HepG2 (cell line): ENCODE data around the gene PLXNC1. TPM values are rescaled to one million over a fixed set of nuclear protein-coding genes. Genes with fewer than 3 reads are reported as not detected.
A peak's percentile ranks its signal among the peaks of the same experiment; 100 is the strongest.

Experiments used
- ATAC-seq: fragments of 200-7000 bp; cut with Tn5 transposase; 3 replicates; pipeline ENCODE4 v1.9.1; 2020; ENCODE audit warnings: mild to moderate bottlenecking, moderate library complexity
- BruUV-seq: library from RNA; stranded (reverse); fragments of 400-500 nt; replicated peaks from 2 replicates; lab custom pipeline; 2021; lab: Mats Ljungman, UMichigan
- CTCF ChIA-PET: fragments of 300-600 bp; formaldehyde crosslinking; extraction: SDS; loops from one replicate; lab custom pipeline; 2021; ENCODE audit warnings: low total read pairs, inconsistent platforms, low intra/inter-chr PET ratio; lab: Yijun Ruan, JAX
- POLR2A ChIA-PET: fragments of 350-600 bp; sonication (Branson Sonifier 250); formaldehyde crosslinking; loops from one replicate; lab custom pipeline; 2020; ENCODE audit warnings: antibody characterized with exemption, inconsistent platforms; lab: Yijun Ruan, JAX
- DNase-seq: peaks from one replicate; pipeline ENCODE4 v3.0.0-alpha.2; 2015; ENCODE audit warnings: low spot score
- FAIRE-seq: peaks from 3 replicates; lab custom pipeline; 2011; peaks lifted over from hg19 to GRCh38; lab: Jason Lieb, UNC
- H2AFZ ChIP-seq: one replicate; pipeline ENCODE4 v1.6.1; 2011; ENCODE audit warnings: low read length, inconsistent platforms
- H3K27ac ChIP-seq: fragments of 300-600 bp; 3 replicates; pipeline ENCODE4 v1.8.0; 2011; ENCODE audit warnings: mixed run types, mild to moderate bottlenecking, mixed read lengths, low read length, inconsistent platforms; ENCODE audit not compliant: insufficient read depth; ENCODE audit errors: extremely low read length
- H3K27me3 ChIP-seq, 2 experiments: fragments of 200-600 bp in 1 of 2; 2 replicates in 1 of 2; 3 replicates in 1 of 2; pipeline versions ENCODE4 v1.6.0 to v1.8.0; 2011; ENCODE audit warnings: low read length in 2 of 2, mild to moderate bottlenecking in 2 of 2, moderate library complexity in 2 of 2, inconsistent platforms in 1 of 2; ENCODE audit not compliant: insufficient read depth in 2 of 2, control insufficient read depth in 1 of 2
- H3K36me3 ChIP-seq, 2 experiments: fragments of 200-600 bp in 1 of 2; replicated peaks in 1 of 2; 2 replicates in 1 of 2; 3 replicates in 1 of 2; pipeline versions ENCODE4 v1.5.1 to v1.8.0; 2011; ENCODE audit warnings: low read length in 2 of 2, inconsistent platforms in 1 of 2; ENCODE audit not compliant: insufficient read depth in 2 of 2, control insufficient read depth in 1 of 2
- H3K4me1 ChIP-seq: 2 replicates; pipeline ENCODE4 v1.5.1; 2012; ENCODE audit warnings: low read length, inconsistent platforms; ENCODE audit not compliant: insufficient read depth
- H3K4me2 ChIP-seq: 2 replicates; pipeline ENCODE4 v1.6.0; 2011; ENCODE audit warnings: low read depth, low read length, inconsistent platforms
- H3K4me3 ChIP-seq, 3 experiments: fragments of 200-600 bp in 1 of 3; sonication (generic), shearing (Covaris generic) in 1 of 3; replicated peaks in 1 of 3; 2 replicates each; pipeline ENCODE4 v1.5.1; 2011 to 2016; ENCODE audit warnings: low read length in 3 of 3, inconsistent platforms in 2 of 3, low read depth in 2 of 3, mild to moderate bottlenecking in 2 of 3, control low read depth in 1 of 3, mixed read lengths in 1 of 3; ENCODE audit not compliant: insufficient read depth in 1 of 3
- H3K79me2 ChIP-seq: one replicate; pipeline ENCODE4 v1.6.1; 2011; ENCODE audit warnings: low read length, inconsistent platforms; ENCODE audit not compliant: insufficient read depth
- H3K9ac ChIP-seq: 2 replicates; pipeline ENCODE4 v1.6.0; 2011; ENCODE audit warnings: mild to moderate bottlenecking, low read depth, low read length, inconsistent platforms; ENCODE audit not compliant: insufficient read depth
- H3K9me3 ChIP-seq: 2 replicates; pipeline ENCODE4 v1.5.1; 2012; ENCODE audit warnings: mild to moderate bottlenecking, low read length
- H4K20me1 ChIP-seq: 2 replicates; pipeline ENCODE4 v1.6.0; 2011; ENCODE audit warnings: inconsistent platforms, mild to moderate bottlenecking, low read length, moderate library complexity; ENCODE audit not compliant: insufficient read depth
- CEBPG ChIP-seq: IDR thresholded peaks from 2 replicates; pipeline ENCODE4 v1.6.1; 2016
- GMEB2 ChIP-seq: IDR thresholded peaks from 2 replicates; pipeline ENCODE4 v1.6.1; 2016; ENCODE audit warnings: missing biosample characterization, missing genetic modification reagents, low read depth
- MED1 ChIP-seq: sonication (generic); formaldehyde crosslinking; IDR thresholded peaks from 2 replicates; pipeline ENCODE4 v1.4.0; 2020; ENCODE audit warnings: missing genetic modification reagents
- NFIB ChIP-seq: sonication (generic); formaldehyde crosslinking; IDR thresholded peaks from 2 replicates; pipeline ENCODE4 v1.9.0; 2021; ENCODE audit warnings: missing genetic modification reagents, mild to moderate bottlenecking, borderline replicate concordance
- PAX8 ChIP-seq: sonication (generic); formaldehyde crosslinking; IDR thresholded peaks from 2 replicates; pipeline ENCODE4 v1.8.0; 2022; ENCODE audit warnings: mild to moderate bottlenecking, missing genetic modification reagents, borderline replicate concordance
- SAP130 ChIP-seq: IDR thresholded peaks from 2 replicates; pipeline ENCODE4 v1.6.1; 2016; ENCODE audit warnings: low read depth
- STAG1 ChIP-seq: sonication (generic); formaldehyde crosslinking; IDR thresholded peaks from 2 replicates; pipeline ENCODE4 v1.4.0; 2020; ENCODE audit warnings: missing genetic modification reagents
- STAT5B ChIP-seq: sonication (generic); formaldehyde crosslinking; IDR thresholded peaks from 2 replicates; pipeline ENCODE4 v1.4.0; 2020; ENCODE audit warnings: missing genetic modification reagents
- TRIM24 ChIP-seq: sonication (generic); formaldehyde crosslinking; IDR thresholded peaks from 2 replicates; pipeline ENCODE4 v1.8.0; 2022; ENCODE audit warnings: mild to moderate bottlenecking, missing genetic modification reagents
- ZMYM3 ChIP-seq: sonication (generic); formaldehyde crosslinking; IDR thresholded peaks from 2 replicates; pipeline ENCODE4 v1.5.1; 2020; ENCODE audit warnings: mild to moderate bottlenecking, missing genetic modification reagents
- ZNF224 ChIP-seq: sonication (generic); formaldehyde crosslinking; IDR thresholded peaks from 2 replicates; pipeline ENCODE4 v1.5.0; 2020; ENCODE audit warnings: mild to moderate bottlenecking, missing genetic modification reagents
- ZNF24 ChIP-seq: fragments of 450-650 bp; IDR thresholded peaks from 2 replicates; pipeline ENCODE4 v1.6.1; 2017; ENCODE audit warnings: antibody characterized with exemption, mild to moderate bottlenecking
- ZNF282 ChIP-seq: fragments of 450-650 bp; IDR thresholded peaks from 2 replicates; pipeline ENCODE4 v1.6.1; 2018; ENCODE audit not compliant: partially characterized antibody
- ZNF354B ChIP-seq: sonication (generic); formaldehyde crosslinking; IDR thresholded peaks from 2 replicates; pipeline ENCODE4 v1.8.0; 2022; ENCODE audit warnings: mild to moderate bottlenecking, missing genetic modification reagents
- ZNF503 ChIP-seq: sonication (generic); formaldehyde crosslinking; IDR thresholded peaks from 2 replicates; pipeline ENCODE4 v1.4.0; 2020; ENCODE audit warnings: missing genetic modification reagents
- ZNF558 ChIP-seq: sonication (generic); formaldehyde crosslinking; IDR thresholded peaks from 2 replicates; pipeline ENCODE4 v1.9.0; 2022; ENCODE audit warnings: mild to moderate bottlenecking, missing genetic modification reagents, borderline replicate concordance
- ZNF572 ChIP-seq: sonication (generic); formaldehyde crosslinking; IDR thresholded peaks from 2 replicates; pipeline ENCODE4 v1.5.1; 2020; ENCODE audit warnings: mild to moderate bottlenecking, missing genetic modification reagents
- ZNF790 ChIP-seq: sonication (generic); formaldehyde crosslinking; IDR thresholded peaks from 2 replicates; pipeline ENCODE4 v1.8.0; 2022; ENCODE audit warnings: missing genetic modification reagents, mild to moderate bottlenecking, borderline replicate concordance
- WGBS: methylation state at CpG from one replicate; pipeline ENCODE4 v1.1.6; 2017; ENCODE audit warnings: low lambda C conversion rate; 5-methylcytosine and 5-hydroxymethylcytosine counted together
- in situ Hi-C: cut with HindIII; loops from 2 replicates; pipeline ENCODE4 v1.10.0; 2017; ENCODE audit warnings: low pct_unique_long_range_greater_than_20kb; ENCODE audit not compliant: extremely low pct_ligation_motif_present
- intact Hi-C: fragments of 100-400 bp; cut with micrococcal nuclease; formaldehyde crosslinking; loops from one replicate; pipeline ENCODE4 v1.10.0; 2022; ENCODE audit not compliant: unreplicated experiment
- polyA plus RNA-seq, 8 experiments: library from polyadenylated mRNA; depleted of rRNA in 3 of 8; stranded (reverse) in 7 of 8; unstranded in 1 of 8; fragments of >200 nt; fragmentation: Illumina TruSeq in 4 of 8; extraction: Trizol in 4 of 8; gene quantifications; 2 replicates each; pipeline versions ENCODE4 v1.2.1 to v1.2.3, GENCODE V29; 2011 to 2016; ENCODE audit warnings: low read depth in 4 of 8, missing spikeins in 1 of 8, mixed read lengths in 1 of 8; ENCODE audit not compliant: insufficient read depth in 1 of 8
- total RNA-seq, 5 experiments: library from RNA; depleted of rRNA; stranded (reverse); fragments of >200 nt; fragmentation: Illumina TruSeq; extraction: Trizol; gene quantifications; 2 replicates each; pipeline ENCODE4 v1.2.3, GENCODE V29; 2016; ENCODE audit warnings: low read depth in 1 of 5

The PLXNC1 gene
- total and polyA plus RNA-seq, 2 of the 13 experiments (the other 11 are each of a cell fraction or from before 2014, with no cell fraction given) = 6.6 to 11.2 TPM

GRCh38 chr12:94141892-94142291, 6.5 kb upstream of the PLXNC1 start:
- Histone ChIP-seq H3K4me2 (no peak overlapping the region), H3K4me3 (no peak overlapping the region), H3K9me3 (no peaks in the 10 kb centered on the region), H3K9ac (no peak overlapping the region), H3K27me3 (peaks cover 0 to 2% of the 10 kb centered on the region in 2 experiments; a peak in 2 of 5 replicates), H3K36me3 (no peaks in the 10 kb centered on the region), H3K27ac (no peak overlapping the region), H4K20me1 (no peaks in the 10 kb centered on the region), H3K4me1 (peaks cover 43% of the 10 kb centered on the region), H3K79me2 (no peaks in the 10 kb centered on the region), H2AFZ (no peak overlapping the region)
- intact Hi-C loops (loop anchor here (10.0 kb wide), 1 partner anchor 163 kb away; no protein-coding TSS in a partner anchor), in situ Hi-C loops (loop anchor here (10.0 to 25.0 kb wide), 2 partner anchors 293 to 620 kb away; no protein-coding TSS in a partner anchor)
- FAIRE-seq (no peak), ATAC-seq (no peak), DNase-seq (no peak)
- ChIA-PET CTCF (no interaction called here), POLR2A (no interaction called here)
- TF ChIP-seq STAG1 (peak; percentile 16; the same call in 1 of the 2 replicates), ZNF224 (no peak), ZMYM3 (no peak), MED1 (CRISPR knock-in tag) (no peak)
- no TSS peak for BruUV-seq
- WGBS = 61% methylated on average over 3 of the region's 3 CpGs

GRCh38 chr12:94143438-94143837, 4.9 kb upstream of the PLXNC1 start:
- Histone ChIP-seq H3K27ac (no peak overlapping the region), H3K4me3 (no peak overlapping the region), H3K9me3 (no peaks in the 10 kb centered on the region), H2AFZ (no peak overlapping the region), H3K79me2 (no peaks in the 10 kb centered on the region), H3K9ac (no peak overlapping the region), H3K36me3 (no peaks in the 10 kb centered on the region), H3K4me2 (peak overlapping the region; percentile 34; the same call in 1 of the 2 replicates), H3K4me1 (peaks cover 52% of the 10 kb centered on the region), H3K27me3 (peaks cover 0 to 12% of the 10 kb centered on the region in 2 experiments; a peak in 2 of 5 replicates), H4K20me1 (no peaks in the 10 kb centered on the region)
- no peak for DNase-seq
- ChIA-PET CTCF (no interaction called here), POLR2A (no interaction called here)
- in situ Hi-C loops = loop anchor here (10.0 to 25.0 kb wide), 2 partner anchors 291 to 619 kb away; no protein-coding TSS in a partner anchor
- intact Hi-C loops = loop anchor here (10.0 kb wide), 1 partner anchor 161 kb away; no protein-coding TSS in a partner anchor
- no peak for FAIRE-seq
- no peak for ATAC-seq
- 58% methylated on average over 3 of the region's 7 CpGs for WGBS
- BruUV-seq = no TSS peak
- no peak for TF ChIP-seq TRIM24 (CRISPR knock-in tag)
- TF ChIP-seq SAP130 (CRISPR knock-in tag) = no peak
- no peak for TF ChIP-seq GMEB2 (CRISPR knock-in tag)
- TF ChIP-seq NFIB (CRISPR knock-in tag) = no peak
- no peak for TF ChIP-seq STAT5B (CRISPR knock-in tag)
- TF ChIP-seq ZNF572 (CRISPR knock-in tag) = no peak
- no peak for TF ChIP-seq CEBPG (CRISPR knock-in tag)
- no peak for TF ChIP-seq ZNF558
- TF ChIP-seq MED1 (CRISPR knock-in tag) = no peak
- no peak for TF ChIP-seq ZNF24
- no peak for TF ChIP-seq ZNF790 (CRISPR knock-in tag)
- no peak for TF ChIP-seq ZNF354B (CRISPR knock-in tag)
- TF ChIP-seq PAX8 (CRISPR knock-in tag) = no peak
- no peak for TF ChIP-seq ZNF282
- no peak for TF ChIP-seq ZNF503
